ENCODE results near the gene FBN2.

FBN2 gene

GRCh38 chr5:128399111-128399510, 138.9 kb downstream of the FBN2 start:
- TF ChIP-seq NFIC (IDR thresholded peaks at IDR 0.05), result peak; percentile 73
- TF ChIP-seq EP300 (IDR thresholded peaks at IDR 0.05; ENCODE audit: borderline replicate concordance), result peak; percentile 61; the same call in 1 of the 2 replicates
- peak; percentile 60; the same call in 1 of the 2 replicates for TF ChIP-seq FOXM1 (IDR thresholded peaks at IDR 0.05; ENCODE audit: borderline replicate concordance, low read depth)
- TF ChIP-seq TAF1 (IDR thresholded peaks at IDR 0.05; ENCODE audit: low read depth), result no peak
- TF ChIP-seq EGR1 (IDR thresholded peaks at IDR 0.05), result no peak

DNA sequence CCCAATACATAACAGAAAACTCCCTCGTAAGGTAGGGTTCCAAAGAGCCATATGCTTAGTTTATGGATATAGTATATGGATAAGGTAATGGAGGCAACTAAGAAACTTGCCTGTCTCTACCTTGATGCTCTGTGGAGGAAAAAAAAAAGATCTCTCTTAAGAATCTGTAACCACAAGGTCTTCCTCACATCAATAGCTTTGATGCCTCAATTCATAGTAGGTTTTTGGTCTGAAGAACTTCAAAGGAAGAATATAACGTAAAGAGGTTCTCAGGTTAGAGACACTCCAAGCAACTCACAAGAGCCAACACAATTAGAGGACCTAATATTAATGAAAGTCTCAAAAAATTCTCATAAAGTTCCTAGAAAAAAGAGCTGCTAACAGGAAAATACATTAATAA, 140.2 kb downstream of the FBN2 start:
- no peak for TF ChIP-seq ZBTB7A (IDR thresholded peaks at IDR 0.05; ENCODE audit: low read depth)
- TF ChIP-seq CEBPB (IDR thresholded peaks at IDR 0.05), result no peak

GRCh38 chr5:128395073-128395472, 143.0 kb downstream of the FBN2 start:
- TF ChIP-seq RAD21 (IDR thresholded peaks at IDR 0.05; ENCODE audit: low read depth) (no peak), TAF1 (IDR thresholded peaks at IDR 0.05; ENCODE audit: low read depth) (no peak), EGR1 (IDR thresholded peaks at IDR 0.05) (no peak), TCF12 (IDR thresholded peaks at IDR 0.05; ENCODE audit: low read depth) (no peak), CREB1 (IDR thresholded peaks at IDR 0.05; ENCODE audit: low read depth) (no peak), TEAD4 (IDR thresholded peaks at IDR 0.05) (no peak), EP300 (IDR thresholded peaks at IDR 0.05; ENCODE audit: borderline replicate concordance) (no peak), FOXM1 (IDR thresholded peaks at IDR 0.05; ENCODE audit: borderline replicate concordance, low read depth) (no peak), ZBTB7A (IDR thresholded peaks at IDR 0.05; ENCODE audit: low read depth) (no peak), YY1 (IDR thresholded peaks at IDR 0.05; ENCODE audit: low read depth) (no peak), CEBPB (IDR thresholded peaks at IDR 0.05) (no peak), NFIC (IDR thresholded peaks at IDR 0.05) (no peak)
- TF ChIP-seq, protein P1, sequence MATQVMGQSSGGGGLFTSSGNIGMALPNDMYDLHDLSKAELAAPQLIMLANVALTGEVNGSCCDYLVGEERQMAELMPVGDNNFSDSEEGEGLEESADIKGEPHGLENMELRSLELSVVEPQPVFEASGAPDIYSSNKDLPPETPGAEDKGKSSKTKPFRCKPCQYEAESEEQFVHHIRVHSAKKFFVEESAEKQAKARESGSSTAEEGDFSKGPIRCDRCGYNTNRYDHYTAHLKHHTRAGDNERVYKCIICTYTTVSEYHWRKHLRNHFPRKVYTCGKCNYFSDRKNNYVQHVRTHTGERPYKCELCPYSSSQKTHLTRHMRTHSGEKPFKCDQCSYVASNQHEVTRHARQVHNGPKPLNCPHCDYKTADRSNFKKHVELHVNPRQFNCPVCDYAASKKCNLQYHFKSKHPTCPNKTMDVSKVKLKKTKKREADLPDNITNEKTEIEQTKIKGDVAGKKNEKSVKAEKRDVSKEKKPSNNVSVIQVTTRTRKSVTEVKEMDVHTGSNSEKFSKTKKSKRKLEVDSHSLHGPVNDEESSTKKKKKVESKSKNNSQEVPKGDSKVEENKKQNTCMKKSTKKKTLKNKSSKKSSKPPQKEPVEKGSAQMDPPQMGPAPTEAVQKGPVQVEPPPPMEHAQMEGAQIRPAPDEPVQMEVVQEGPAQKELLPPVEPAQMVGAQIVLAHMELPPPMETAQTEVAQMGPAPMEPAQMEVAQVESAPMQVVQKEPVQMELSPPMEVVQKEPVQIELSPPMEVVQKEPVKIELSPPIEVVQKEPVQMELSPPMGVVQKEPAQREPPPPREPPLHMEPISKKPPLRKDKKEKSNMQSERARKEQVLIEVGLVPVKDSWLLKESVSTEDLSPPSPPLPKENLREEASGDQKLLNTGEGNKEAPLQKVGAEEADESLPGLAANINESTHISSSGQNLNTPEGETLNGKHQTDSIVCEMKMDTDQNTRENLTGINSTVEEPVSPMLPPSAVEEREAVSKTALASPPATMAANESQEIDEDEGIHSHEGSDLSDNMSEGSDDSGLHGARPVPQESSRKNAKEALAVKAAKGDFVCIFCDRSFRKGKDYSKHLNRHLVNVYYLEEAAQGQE (IDR thresholded peaks at IDR 0.05; ENCODE audit: low read depth), result no peak
- TF ChIP-seq, protein P2, sequence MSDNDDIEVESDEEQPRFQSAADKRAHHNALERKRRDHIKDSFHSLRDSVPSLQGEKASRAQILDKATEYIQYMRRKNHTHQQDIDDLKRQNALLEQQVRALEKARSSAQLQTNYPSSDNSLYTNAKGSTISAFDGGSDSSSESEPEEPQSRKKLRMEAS (IDR thresholded peaks at IDR 0.05), result no peak
- TF ChIP-seq, protein P3, sequence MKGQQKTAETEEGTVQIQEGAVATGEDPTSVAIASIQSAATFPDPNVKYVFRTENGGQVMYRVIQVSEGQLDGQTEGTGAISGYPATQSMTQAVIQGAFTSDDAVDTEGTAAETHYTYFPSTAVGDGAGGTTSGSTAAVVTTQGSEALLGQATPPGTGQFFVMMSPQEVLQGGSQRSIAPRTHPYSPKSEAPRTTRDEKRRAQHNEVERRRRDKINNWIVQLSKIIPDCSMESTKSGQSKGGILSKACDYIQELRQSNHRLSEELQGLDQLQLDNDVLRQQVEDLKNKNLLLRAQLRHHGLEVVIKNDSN (IDR thresholded peaks at IDR 0.05), result no peak

DNA sequence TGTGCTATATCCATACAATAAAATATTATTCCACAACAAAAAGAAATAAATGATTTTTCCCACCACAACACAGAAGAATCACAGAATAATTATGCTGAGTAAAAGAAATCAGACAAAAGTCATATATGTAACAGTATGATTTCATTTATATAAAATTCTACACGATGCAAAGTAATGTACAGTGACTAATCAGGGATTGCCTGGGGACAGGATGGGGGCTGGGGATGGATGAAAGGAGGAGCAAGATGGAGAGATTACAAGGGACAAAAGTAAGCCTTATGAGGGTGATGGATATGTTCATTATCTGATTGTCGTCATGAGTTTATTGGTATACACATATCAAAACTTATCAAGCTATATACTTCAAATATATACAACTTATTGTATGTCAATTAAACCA, 154.0 kb downstream of the FBN2 start:
- TF ChIP-seq CREB1 (IDR thresholded peaks at IDR 0.05; ENCODE audit: low read depth), result no peak
- TF ChIP-seq RAD21 (IDR thresholded peaks at IDR 0.05; ENCODE audit: low read depth), result no peak
- no peak for TF ChIP-seq TEAD4 (IDR thresholded peaks at IDR 0.05)

DNA sequence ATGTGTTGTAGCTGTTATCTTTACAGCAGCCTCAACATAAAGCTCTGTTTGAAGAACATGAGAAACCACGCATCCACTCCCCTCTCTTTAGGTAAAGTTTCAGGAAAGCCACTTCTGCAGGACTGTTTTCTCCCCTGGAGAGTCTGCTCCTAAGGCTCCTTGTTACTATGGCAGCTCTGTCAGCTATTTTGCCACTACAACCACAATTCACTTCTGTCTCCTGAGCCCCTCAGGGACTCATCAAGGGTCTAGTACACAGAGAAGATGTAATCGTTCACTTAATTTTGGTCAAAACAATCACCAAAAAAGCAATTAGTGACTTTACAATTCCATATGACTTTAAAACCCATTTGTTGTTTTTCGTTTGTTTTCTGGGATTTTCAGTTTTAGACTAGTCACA, 157.7 kb downstream of the FBN2 start:
- no peak for TF ChIP-seq TEAD4 (IDR thresholded peaks at IDR 0.05)
- no peak for TF ChIP-seq TAF1 (IDR thresholded peaks at IDR 0.05; ENCODE audit: low read depth)
- TF ChIP-seq EGR1 (IDR thresholded peaks at IDR 0.05), result no peak
- no peak for TF ChIP-seq YY1 (IDR thresholded peaks at IDR 0.05; ENCODE audit: low read depth)
- TF ChIP-seq, protein P1 (IDR thresholded peaks at IDR 0.05; ENCODE audit: low read depth), result no peak

- TF ChIP-seq, protein P1 (IDR thresholded peaks at IDR 0.05; ENCODE audit: low read depth), result no peak
- TF ChIP-seq TCF12 (IDR thresholded peaks at IDR 0.05; ENCODE audit: low read depth), result no peak
- no peak for TF ChIP-seq CREB1 (IDR thresholded peaks at IDR 0.05; ENCODE audit: low read depth)
- no peak for TF ChIP-seq RAD21 (IDR thresholded peaks at IDR 0.05; ENCODE audit: low read depth)
- TF ChIP-seq, protein P2 (IDR thresholded peaks at IDR 0.05), result no peak
- TF ChIP-seq CEBPB (IDR thresholded peaks at IDR 0.05), result no peak
- no peak for TF ChIP-seq FOXM1 (IDR thresholded peaks at IDR 0.05; ENCODE audit: borderline replicate concordance, low read depth)
- TF ChIP-seq TAF1 (IDR thresholded peaks at IDR 0.05; ENCODE audit: low read depth), result no peak
- TF ChIP-seq ZBTB7A (IDR thresholded peaks at IDR 0.05; ENCODE audit: low read depth), result no peak
- TF ChIP-seq, protein P3 (IDR thresholded peaks at IDR 0.05), result no peak
- TF ChIP-seq EP300 (IDR thresholded peaks at IDR 0.05; ENCODE audit: borderline replicate concordance), result no peak
- no peak for TF ChIP-seq TEAD4 (IDR thresholded peaks at IDR 0.05)
- no peak for TF ChIP-seq YY1 (IDR thresholded peaks at IDR 0.05; ENCODE audit: low read depth)
Observed at GRCh38 chr5:128378632-128379031, 159.4 kb downstream of the FBN2 start.
